ENCODE measurements around the gene CRAMP1.

The CRAMP1 gene, protein sequence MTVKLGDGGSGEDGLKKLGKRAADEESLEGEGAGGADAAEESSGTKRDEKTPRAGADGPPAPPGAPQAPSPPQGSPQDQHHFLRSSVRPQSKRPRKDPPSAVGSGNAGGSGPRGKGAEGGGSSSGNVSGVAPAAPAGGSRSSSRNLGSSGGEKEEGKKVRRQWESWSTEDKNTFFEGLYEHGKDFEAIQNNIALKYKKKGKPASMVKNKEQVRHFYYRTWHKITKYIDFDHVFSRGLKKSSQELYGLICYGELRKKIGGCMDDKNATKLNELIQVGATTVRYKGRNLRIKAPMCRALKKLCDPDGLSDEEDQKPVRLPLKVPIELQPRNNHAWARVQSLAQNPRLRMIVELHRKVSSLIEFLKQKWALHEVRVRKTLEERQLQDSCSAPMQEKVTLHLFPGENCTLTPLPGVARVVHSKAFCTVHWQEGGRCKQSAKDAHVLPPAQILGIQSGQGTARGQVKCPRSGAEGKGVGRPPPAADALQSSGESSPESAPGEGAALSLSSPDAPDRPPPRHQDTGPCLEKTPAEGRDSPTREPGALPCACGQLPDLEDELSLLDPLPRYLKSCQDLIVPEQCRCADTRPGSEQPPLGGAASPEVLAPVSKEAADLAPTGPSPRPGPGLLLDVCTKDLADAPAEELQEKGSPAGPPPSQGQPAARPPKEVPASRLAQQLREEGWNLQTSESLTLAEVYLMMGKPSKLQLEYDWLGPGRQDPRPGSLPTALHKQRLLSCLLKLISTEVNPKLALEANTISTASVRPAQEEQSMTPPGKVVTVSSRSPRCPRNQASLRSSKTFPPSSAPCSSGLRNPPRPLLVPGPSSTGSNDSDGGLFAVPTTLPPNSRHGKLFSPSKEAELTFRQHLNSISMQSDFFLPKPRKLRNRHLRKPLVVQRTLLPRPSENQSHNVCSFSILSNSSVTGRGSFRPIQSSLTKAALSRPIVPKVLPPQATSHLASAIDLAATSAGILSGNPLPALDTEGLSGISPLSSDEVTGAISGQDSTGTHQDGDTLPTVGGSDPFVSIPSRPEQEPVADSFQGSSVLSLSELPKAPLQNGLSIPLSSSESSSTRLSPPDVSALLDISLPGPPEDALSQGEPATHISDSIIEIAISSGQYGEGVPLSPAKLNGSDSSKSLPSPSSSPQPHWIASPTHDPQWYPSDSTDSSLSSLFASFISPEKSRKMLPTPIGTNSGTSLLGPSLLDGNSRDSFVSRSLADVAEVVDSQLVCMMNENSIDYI (N-terminal part only)

DNA sequence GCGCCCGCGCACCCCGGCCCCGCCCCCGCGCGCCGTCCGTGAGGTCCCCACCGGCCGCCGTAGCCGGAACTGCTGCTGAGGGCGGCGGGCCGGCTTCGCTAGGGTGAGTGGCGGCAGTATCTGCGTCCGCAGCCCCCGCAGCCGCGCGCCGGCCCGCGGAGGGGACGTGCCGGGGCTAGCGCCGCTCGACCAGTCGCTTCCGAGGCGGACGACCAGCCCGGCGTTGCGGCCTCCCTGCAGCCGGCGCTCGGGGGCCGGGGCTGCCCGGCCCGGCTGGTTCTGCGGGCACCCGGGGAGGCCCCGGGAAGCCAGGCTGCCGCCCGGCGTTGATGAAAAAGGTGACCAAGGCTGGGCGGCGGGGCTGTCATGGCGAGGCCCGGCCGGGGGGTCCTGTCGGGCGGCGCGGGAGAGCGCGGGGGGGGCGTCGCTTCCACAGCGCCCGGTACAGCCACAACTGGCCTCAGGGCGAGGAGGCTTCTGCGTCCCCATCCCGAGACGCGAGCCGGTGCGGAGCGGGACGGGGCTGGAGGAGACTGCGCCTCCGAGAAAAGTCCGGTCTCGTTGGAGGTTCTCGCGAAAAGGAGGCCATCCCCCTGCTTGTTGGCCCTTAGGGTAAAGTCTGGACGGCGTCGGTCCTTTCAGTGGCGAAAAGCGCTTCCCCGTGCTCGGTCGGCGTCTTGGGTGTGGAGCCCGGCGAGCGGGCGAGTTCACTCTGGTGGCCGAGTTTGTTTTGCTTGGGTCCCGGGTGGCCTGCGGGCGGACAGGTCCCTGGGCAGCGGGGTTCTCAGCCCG, at the start of gene CRAMP1:
TSS of gene CRAMP1 (plus strand) at position 41 of the 792 bp plus-strand sequence. CDS start 2,280 bp downstream, outside the sequence.
- TF ChIP-seq, protein P1, sequence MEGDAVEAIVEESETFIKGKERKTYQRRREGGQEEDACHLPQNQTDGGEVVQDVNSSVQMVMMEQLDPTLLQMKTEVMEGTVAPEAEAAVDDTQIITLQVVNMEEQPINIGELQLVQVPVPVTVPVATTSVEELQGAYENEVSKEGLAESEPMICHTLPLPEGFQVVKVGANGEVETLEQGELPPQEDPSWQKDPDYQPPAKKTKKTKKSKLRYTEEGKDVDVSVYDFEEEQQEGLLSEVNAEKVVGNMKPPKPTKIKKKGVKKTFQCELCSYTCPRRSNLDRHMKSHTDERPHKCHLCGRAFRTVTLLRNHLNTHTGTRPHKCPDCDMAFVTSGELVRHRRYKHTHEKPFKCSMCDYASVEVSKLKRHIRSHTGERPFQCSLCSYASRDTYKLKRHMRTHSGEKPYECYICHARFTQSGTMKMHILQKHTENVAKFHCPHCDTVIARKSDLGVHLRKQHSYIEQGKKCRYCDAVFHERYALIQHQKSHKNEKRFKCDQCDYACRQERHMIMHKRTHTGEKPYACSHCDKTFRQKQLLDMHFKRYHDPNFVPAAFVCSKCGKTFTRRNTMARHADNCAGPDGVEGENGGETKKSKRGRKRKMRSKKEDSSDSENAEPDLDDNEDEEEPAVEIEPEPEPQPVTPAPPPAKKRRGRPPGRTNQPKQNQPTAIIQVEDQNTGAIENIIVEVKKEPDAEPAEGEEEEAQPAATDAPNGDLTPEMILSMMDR (IDR thresholded peaks at IDR 0.05; ENCODE audit: low read depth, low read length): no peak

DNA sequence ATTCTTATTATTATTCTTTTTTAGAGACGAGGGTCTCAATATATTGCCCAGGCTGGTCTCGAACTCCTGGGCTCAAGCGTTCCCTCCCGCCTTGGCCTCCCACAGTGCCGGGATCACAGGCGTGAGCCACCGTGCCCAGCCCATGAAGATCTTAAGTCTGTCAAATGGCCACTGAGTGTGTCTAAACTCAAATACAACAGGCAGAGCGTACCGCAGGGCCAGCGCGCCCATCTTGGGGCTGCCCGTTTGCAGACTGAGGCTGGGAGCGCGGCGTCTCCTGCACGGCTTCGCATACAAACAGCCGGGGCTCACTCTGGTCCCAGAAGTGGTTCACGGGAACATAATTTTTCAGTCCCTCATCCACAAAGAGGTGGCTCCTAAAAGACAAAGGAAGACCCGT, 48.4 kb upstream of the CRAMP1 start:
- TF ChIP-seq, protein P1 (IDR thresholded peaks at IDR 0.05; ENCODE audit: low read depth, low read length): no peak
- DNase-seq (ENCODE audit: extremely low read depth, low read depth): no peak

More for the DNA sequence above, at the start of gene CRAMP1:
- no peak for DNase-seq (ENCODE audit: extremely low read depth, low read depth)

DNA sequence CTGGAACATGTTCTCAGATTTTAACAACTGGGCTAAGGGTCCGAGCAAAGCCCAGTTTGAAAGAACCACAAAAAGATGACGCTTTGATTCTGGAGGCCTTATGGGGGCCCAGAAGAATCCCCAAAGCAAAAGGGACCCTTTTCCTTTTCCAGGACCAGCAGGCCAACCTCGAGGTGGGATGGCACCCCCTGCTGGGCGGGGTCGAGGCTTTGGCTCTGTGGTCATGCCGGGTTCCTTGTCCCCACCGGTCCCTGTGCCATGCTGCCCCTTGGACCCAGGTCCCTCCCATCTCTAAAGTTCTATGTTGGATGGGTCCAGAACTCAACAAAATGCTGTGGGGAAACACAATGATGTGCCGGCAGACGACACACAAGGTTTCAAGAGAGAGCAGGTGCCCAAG, 47.8 kb upstream of the CRAMP1 start:
- DNase-seq (ENCODE audit: extremely low read depth, low read depth): no peak
- TF ChIP-seq, protein P1 (IDR thresholded peaks at IDR 0.05; ENCODE audit: low read depth, low read length): peak; percentile 17

DNA sequence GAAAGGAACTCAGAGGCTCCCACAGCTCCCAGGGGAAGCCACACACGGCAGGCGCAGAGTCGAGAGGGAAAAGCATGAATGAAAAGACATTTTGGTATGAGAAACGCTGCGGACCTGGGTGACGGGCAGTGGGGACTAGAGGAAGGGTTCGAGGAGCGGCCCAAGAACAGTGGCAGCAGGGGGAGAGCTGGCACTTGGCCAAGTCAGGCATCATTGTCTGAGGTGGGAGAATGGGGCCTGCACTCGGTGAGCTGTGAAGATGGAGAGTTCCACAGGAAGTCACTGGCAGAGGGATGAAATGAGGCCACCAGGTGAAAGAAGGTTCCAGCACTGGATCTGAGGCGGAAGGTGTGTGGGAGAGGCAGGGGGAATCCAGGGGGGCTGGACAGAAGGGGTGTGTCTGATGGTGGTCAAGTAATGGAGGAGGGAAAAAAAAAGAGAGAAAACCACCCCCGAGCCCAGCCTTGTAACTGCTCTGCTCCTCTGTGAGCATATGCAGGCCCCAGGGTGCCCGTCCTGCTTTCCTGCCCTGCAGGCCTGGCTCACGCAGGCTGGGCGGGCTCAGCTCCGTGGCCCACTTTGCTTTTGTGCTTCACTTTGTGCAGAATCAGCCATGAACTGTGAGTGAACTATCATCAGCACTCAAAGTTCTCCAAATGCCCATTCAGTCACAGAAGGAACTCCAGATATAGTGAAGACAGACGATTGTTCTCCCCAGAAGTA, 46.9 kb upstream of the CRAMP1 start:
- DNase-seq (ENCODE audit: extremely low read depth, low read depth): no peak
- TF ChIP-seq, protein P1 (IDR thresholded peaks at IDR 0.05; ENCODE audit: low read depth, low read length): no peak

DNA sequence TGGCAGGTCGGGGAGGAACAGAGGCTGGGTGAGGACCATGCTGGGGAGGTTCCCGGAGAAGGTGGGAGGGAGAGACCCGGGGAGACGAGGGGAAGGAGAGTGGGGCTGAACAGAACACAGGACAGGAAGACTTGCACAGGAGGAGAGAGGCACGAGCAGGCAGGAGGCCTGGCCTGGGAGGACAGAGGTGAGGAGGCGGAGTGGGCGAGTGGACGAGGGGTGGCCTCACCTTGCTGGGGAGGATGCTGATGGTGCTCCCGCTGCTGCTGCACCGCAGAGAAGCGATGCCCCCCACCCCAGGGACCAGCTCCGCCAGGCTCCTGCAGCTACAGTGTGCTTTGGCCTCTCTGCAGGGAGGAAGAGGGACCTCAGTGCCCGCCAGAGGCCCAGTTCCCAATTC, 44.2 kb upstream of the CRAMP1 start:
- TF ChIP-seq, protein P1 (IDR thresholded peaks at IDR 0.05; ENCODE audit: low read depth, low read length): no peak
- no peak for DNase-seq (ENCODE audit: extremely low read depth, low read depth)

Measured in AG09319 (cell line).